WTC11 (cell line): ENCODE data around the gene SH2D3C. TPM values are rescaled to one million over a fixed set of nuclear protein-coding genes. Genes with fewer than 3 reads are reported as not detected.

ENCODE experiments used
- ATAC-seq: fragments of 200-7000 bp; cut with Tn5 transposase; 2 replicates; pipeline ENCODE4 v1.10.0; 2021; ENCODE audit warnings: mild to moderate bottlenecking, moderate library complexity
- CTCF ChIA-PET: fragments of 300-600 bp; sonication (Branson Sonifier 250); formaldehyde crosslinking; loops from one replicate; lab custom pipeline; 2021; ENCODE audit warnings: antibody characterized with exemption; lab: Charles Lee
- POLR2A ChIA-PET: fragments of 350-600 bp; sonication (Branson Sonifier 250); formaldehyde crosslinking; loops from one replicate; lab custom pipeline; 2021; ENCODE audit warnings: antibody characterized with exemption; lab: Charles Lee
- DNase-seq: peaks from one replicate; pipeline ENCODE4 v3.0.0; 2021; ENCODE audit warnings: low spot score
- H3K27ac Mint-ChIP-seq: 2 replicates; pipeline ENCODE4 v1.8.0; 2021; ENCODE audit warnings: mixed read lengths
- H3K27me3 Mint-ChIP-seq: 2 replicates; pipeline ENCODE4 v1.8.0; 2021; ENCODE audit warnings: low read depth, mild to moderate bottlenecking, moderate library complexity, mixed read lengths
- H3K36me3 Mint-ChIP-seq: 2 replicates; pipeline ENCODE4 v1.8.0; 2021; ENCODE audit warnings: mixed read lengths
- H3K4me1 Mint-ChIP-seq: 2 replicates; pipeline ENCODE4 v1.8.0; 2022; ENCODE audit warnings: mixed read lengths
- H3K4me3 Mint-ChIP-seq: 2 replicates; pipeline ENCODE4 v1.8.0; 2021; ENCODE audit warnings: mild to moderate bottlenecking, moderate library complexity, mixed read lengths
- H3K9me3 Mint-ChIP-seq: 2 replicates; pipeline ENCODE4 v1.8.0; 2021; ENCODE audit warnings: mixed read lengths
- AR ChIP-seq: fragments of 250-450 bp; sonication (Bioruptor Pico); IDR thresholded peaks from 2 replicates; pipeline ENCODE4 v1.9.0; 2021; ENCODE audit warnings: mild to moderate bottlenecking
- ATF3 ChIP-seq: sonication (generic); formaldehyde crosslinking; conservative IDR thresholded peaks from 2 replicates; pipeline ENCODE4 v1.8.1; 2022; ENCODE audit warnings: mild to moderate bottlenecking, missing genetic modification reagents
- CDX4 ChIP-seq: fragments of 250-450 bp; sonication (Bioruptor Pico); IDR thresholded peaks from 2 replicates; pipeline ENCODE4 v1.9.0; 2021; ENCODE audit warnings: moderate library complexity, mild to moderate bottlenecking, inconsistent platforms, borderline replicate concordance
- CREM ChIP-seq: sonication (generic); formaldehyde crosslinking; IDR thresholded peaks from 2 replicates; pipeline ENCODE4 v1.8.1; 2022; ENCODE audit warnings: mild to moderate bottlenecking, missing genetic modification reagents, moderate library complexity
- FOXJ3 ChIP-seq: sonication (generic); formaldehyde crosslinking; IDR thresholded peaks from 2 replicates; pipeline ENCODE4 v1.9.0; 2021; ENCODE audit warnings: missing genetic modification reagents, mild to moderate bottlenecking, borderline replicate concordance
- FOXK1 ChIP-seq: sonication (generic); formaldehyde crosslinking; IDR thresholded peaks from 2 replicates; pipeline ENCODE4 v1.8.0; 2022; ENCODE audit warnings: mild to moderate bottlenecking, moderate library complexity, missing genetic modification reagents
- IRF2 ChIP-seq: sonication (generic); formaldehyde crosslinking; IDR thresholded peaks from 2 replicates; pipeline ENCODE4 v1.8.0; 2022; ENCODE audit warnings: low read depth, missing genetic modification reagents, borderline replicate concordance
- MAX ChIP-seq: sonication (generic); formaldehyde crosslinking; IDR thresholded peaks from 2 replicates; pipeline ENCODE4 v1.8.0; 2022; ENCODE audit warnings: mild to moderate bottlenecking, missing genetic modification reagents
- MXD4 ChIP-seq: fragments of 250-450 bp; sonication (Bioruptor Pico); IDR thresholded peaks from 2 replicates; pipeline ENCODE4 v1.8.0; 2021; ENCODE audit warnings: mild to moderate bottlenecking, moderate library complexity, borderline replicate concordance
- NFYB ChIP-seq: sonication (generic); formaldehyde crosslinking; conservative IDR thresholded peaks from 2 replicates; pipeline ENCODE4 v1.8.0; 2022; ENCODE audit warnings: low read depth, missing genetic modification reagents
- NR2C2 ChIP-seq: sonication (generic); formaldehyde crosslinking; IDR thresholded peaks from 2 replicates; pipeline ENCODE4 v1.8.0; 2022; ENCODE audit warnings: mild to moderate bottlenecking, missing genetic modification reagents
- PREB ChIP-seq: sonication (generic); formaldehyde crosslinking; IDR thresholded peaks from 2 replicates; pipeline ENCODE4 v1.8.1; 2022; ENCODE audit warnings: mild to moderate bottlenecking, missing genetic modification reagents, moderate library complexity, borderline replicate concordance
- PRRX2 ChIP-seq: fragments of 250-450 bp; sonication (Bioruptor Pico); IDR thresholded peaks from 2 replicates; pipeline ENCODE4 v1.8.0; 2021; ENCODE audit warnings: mild to moderate bottlenecking
- RORB ChIP-seq: fragments of 250-450 bp; sonication (Bioruptor Pico); IDR thresholded peaks from 2 replicates; pipeline ENCODE4 v1.9.0; 2021; ENCODE audit warnings: mild to moderate bottlenecking
- TCF7 ChIP-seq: sonication (generic); formaldehyde crosslinking; IDR thresholded peaks from 2 replicates; pipeline ENCODE4 v1.8.0; 2022; ENCODE audit warnings: mild to moderate bottlenecking, low read depth, missing genetic modification reagents, moderate library complexity
- TEAD4 ChIP-seq: sonication (generic); formaldehyde crosslinking; IDR thresholded peaks from 2 replicates; pipeline ENCODE4 v1.8.0; 2022; ENCODE audit warnings: mild to moderate bottlenecking, missing genetic modification reagents
- ZNF121 ChIP-seq: sonication (generic); formaldehyde crosslinking; IDR thresholded peaks from 2 replicates; pipeline ENCODE4 v1.8.0; 2023; ENCODE audit warnings: missing genetic modification reagents
- total RNA-seq: library from RNA; stranded (reverse); gene quantifications from 3 replicates; pipeline ENCODE4 v1.2.3, GENCODE V29; 2021
- TF ChIP-seq, protein P1 (sequence below): sonication (generic); formaldehyde crosslinking; IDR thresholded peaks from 2 replicates; pipeline ENCODE4 v1.8.1; 2022; ENCODE audit warnings: low read depth, missing genetic modification reagents, borderline replicate concordance
- TF ChIP-seq, protein P2 (sequence below): fragments of 250-450 bp; sonication (Bioruptor Pico); IDR thresholded peaks from 2 replicates; pipeline ENCODE4 v1.8.0; 2021; ENCODE audit warnings: mild to moderate bottlenecking
- TF ChIP-seq, protein P3 (sequence below): sonication (generic); formaldehyde crosslinking; IDR thresholded peaks from 2 replicates; pipeline ENCODE4 v1.8.0; 2022; ENCODE audit warnings: mild to moderate bottlenecking, missing genetic modification reagents
- TF ChIP-seq, protein P4 (sequence below): sonication (generic); formaldehyde crosslinking; IDR thresholded peaks from 2 replicates; pipeline ENCODE4 v1.8.1; 2022; ENCODE audit warnings: mild to moderate bottlenecking, moderate library complexity, missing genetic modification reagents

SH2D3C gene
- total RNA-seq, 1 experiment from 2014 or later: 5.4 TPM

DNA sequence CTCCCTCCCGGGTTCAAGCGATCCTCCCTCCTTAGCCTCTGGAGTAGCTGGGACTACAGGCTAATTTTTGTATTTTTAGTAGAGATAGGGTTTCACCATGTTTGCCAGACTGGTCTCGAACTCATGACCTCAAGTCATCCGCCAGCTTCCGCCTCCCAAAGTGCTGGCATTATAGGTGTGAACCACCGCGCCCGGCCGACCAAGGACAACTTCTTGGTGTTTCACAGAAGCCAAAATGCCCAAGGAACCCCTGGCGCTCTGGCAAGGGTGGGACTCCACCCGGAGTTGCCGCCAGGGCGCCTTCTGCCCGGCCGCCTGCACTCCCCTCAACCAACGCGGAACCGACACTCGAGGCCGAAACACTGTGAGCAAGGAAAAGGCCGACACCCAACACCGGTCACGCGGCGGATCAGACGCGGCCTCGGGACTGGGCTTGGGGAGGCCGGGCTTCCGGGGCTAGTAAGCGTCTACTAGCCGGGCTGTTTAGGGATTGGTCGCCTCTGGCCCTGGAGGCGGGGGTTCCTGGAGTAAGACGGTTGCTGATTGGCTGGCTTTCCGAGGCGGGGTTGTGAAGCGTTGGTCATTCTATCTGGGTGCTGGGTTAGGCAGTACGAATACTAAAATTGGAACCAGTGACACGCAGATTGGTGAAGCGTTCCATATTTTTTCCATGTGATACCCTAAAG lies 79.3 kb downstream of the SH2D3C start (continued):
- TF ChIP-seq RORB (no peak), CREM (peak; percentile 45; the same call in 1 of the 2 replicates), FOXJ3 (CRISPR knock-in tag) (no peak), TEAD4 (CRISPR knock-in tag) (no peak), ATF3 (CRISPR knock-in tag) (no peak), MAX (CRISPR knock-in tag) (peak; percentile 95), CDX4 (CRISPR knock-in tag) (no peak), FOXK1 (CRISPR knock-in tag) (peak; percentile 69; the same call in 1 of the 2 replicates), MXD4 (CRISPR knock-in tag) (no peak), NR2C2 (CRISPR knock-in tag) (0 out of 2 replicates have a peak, but pooled peaks have one; percentile 27)
- TF ChIP-seq, protein P1, sequence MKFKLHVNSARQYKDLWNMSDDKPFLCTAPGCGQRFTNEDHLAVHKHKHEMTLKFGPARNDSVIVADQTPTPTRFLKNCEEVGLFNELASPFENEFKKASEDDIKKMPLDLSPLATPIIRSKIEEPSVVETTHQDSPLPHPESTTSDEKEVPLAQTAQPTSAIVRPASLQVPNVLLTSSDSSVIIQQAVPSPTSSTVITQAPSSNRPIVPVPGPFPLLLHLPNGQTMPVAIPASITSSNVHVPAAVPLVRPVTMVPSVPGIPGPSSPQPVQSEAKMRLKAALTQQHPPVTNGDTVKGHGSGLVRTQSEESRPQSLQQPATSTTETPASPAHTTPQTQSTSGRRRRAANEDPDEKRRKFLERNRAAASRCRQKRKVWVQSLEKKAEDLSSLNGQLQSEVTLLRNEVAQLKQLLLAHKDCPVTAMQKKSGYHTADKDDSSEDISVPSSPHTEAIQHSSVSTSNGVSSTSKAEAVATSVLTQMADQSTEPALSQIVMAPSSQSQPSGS (CRISPR knock-in tag): no peak
- TF ChIP-seq, protein P2, sequence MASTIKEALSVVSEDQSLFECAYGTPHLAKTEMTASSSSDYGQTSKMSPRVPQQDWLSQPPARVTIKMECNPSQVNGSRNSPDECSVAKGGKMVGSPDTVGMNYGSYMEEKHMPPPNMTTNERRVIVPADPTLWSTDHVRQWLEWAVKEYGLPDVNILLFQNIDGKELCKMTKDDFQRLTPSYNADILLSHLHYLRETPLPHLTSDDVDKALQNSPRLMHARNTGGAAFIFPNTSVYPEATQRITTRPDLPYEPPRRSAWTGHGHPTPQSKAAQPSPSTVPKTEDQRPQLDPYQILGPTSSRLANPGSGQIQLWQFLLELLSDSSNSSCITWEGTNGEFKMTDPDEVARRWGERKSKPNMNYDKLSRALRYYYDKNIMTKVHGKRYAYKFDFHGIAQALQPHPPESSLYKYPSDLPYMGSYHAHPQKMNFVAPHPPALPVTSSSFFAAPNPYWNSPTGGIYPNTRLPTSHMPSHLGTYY (CRISPR knock-in tag): no peak
- TF ChIP-seq, protein P3, sequence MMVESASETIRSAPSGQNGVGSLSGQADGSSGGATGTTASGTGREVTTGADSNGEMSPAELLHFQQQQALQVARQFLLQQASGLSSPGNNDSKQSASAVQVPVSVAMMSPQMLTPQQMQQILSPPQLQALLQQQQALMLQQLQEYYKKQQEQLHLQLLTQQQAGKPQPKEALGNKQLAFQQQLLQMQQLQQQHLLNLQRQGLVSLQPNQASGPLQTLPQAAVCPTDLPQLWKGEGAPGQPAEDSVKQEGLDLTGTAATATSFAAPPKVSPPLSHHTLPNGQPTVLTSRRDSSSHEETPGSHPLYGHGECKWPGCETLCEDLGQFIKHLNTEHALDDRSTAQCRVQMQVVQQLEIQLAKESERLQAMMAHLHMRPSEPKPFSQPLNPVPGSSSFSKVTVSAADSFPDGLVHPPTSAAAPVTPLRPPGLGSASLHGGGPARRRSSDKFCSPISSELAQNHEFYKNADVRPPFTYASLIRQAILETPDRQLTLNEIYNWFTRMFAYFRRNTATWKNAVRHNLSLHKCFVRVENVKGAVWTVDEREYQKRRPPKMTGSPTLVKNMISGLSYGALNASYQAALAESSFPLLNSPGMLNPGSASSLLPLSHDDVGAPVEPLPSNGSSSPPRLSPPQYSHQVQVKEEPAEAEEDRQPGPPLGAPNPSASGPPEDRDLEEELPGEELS (CRISPR knock-in tag): peak; percentile 75; the same call in 1 of the 2 replicates
- TF ChIP-seq, protein P4, sequence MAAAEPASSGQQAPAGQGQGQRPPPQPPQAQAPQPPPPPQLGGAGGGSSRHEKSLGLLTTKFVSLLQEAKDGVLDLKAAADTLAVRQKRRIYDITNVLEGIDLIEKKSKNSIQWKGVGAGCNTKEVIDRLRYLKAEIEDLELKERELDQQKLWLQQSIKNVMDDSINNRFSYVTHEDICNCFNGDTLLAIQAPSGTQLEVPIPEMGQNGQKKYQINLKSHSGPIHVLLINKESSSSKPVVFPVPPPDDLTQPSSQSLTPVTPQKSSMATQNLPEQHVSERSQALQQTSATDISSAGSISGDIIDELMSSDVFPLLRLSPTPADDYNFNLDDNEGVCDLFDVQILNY (CRISPR knock-in tag): 0 out of 2 replicates have a peak, but pooled peaks have one; percentile 26
- TF ChIP-seq, all 79 proteins: peak for 16

- TF ChIP-seq, protein P4 (CRISPR knock-in tag): no peak
- no peak for TF ChIP-seq NFYB (CRISPR knock-in tag)
- TF ChIP-seq ZNF121 (CRISPR knock-in tag): peak; percentile 89
- TF ChIP-seq PRRX2 (CRISPR knock-in tag): no peak
- no peak for TF ChIP-seq TCF7 (CRISPR knock-in tag)
- no peak for TF ChIP-seq IRF2 (CRISPR knock-in tag)
- TF ChIP-seq AR (CRISPR knock-in tag): no peak
- TF ChIP-seq PREB (CRISPR knock-in tag): no peak
- DNase-seq (no peak), ATAC-seq (no peak)
- no peaks in the 10 kb centered on the region for H3K36me3 Mint-ChIP-seq
- H3K27ac Mint-ChIP-seq: no peak overlapping the region
- POLR2A ChIA-PET: no interaction called here
- no peaks in the 10 kb centered on the region for H3K9me3 Mint-ChIP-seq
- peaks cover 4% of the 10 kb centered on the region for H3K27me3 Mint-ChIP-seq
- peak overlapping the region; percentile 74 for H3K4me3 Mint-ChIP-seq
- CTCF ChIA-PET: interaction anchor here (3.4 kb wide), 1 partner anchor 37 kb away, joined by 11 read pairs; the partner anchor contains the start of gene TOR2A
- 0 out of 2 replicates have a peak, but pooled peaks cover 3% of the 10 kb centered on the region for H3K4me1 Mint-ChIP-seq
Measured at GRCh38 chr9:127698386-127698785, 80.1 kb downstream of the SH2D3C start.
